H9 (cell line): Measurements from ENCODE around the gene DLX1. TPM values are rescaled to one million over a fixed set of nuclear protein-coding genes. Genes with fewer than 3 reads are reported as not detected.

Experiments
- DNase-seq: peaks from one replicate; pipeline ENCODE4 v3.0.0-alpha.2; 2017
- H2AFZ ChIP-seq: one replicate; pipeline ENCODE4 v1.6.1; 2013; ENCODE audit warnings: mild to moderate bottlenecking, low read length, control low read depth, moderate library complexity
- H2AK5ac ChIP-seq: 2 replicates; pipeline ENCODE4 v1.6.1; 2013; ENCODE audit warnings: low read length, control low read depth, mixed read lengths; ENCODE audit not compliant: insufficient read length
- H2BK120ac ChIP-seq: one replicate; pipeline ENCODE4 v1.6.1; 2013; ENCODE audit warnings: low read depth, mild to moderate bottlenecking, low read length, control low read depth, inconsistent platforms; ENCODE audit not compliant: poor library complexity, severe bottlenecking
- H2BK12ac ChIP-seq: 2 replicates; pipeline ENCODE4 v1.6.1; 2013; ENCODE audit warnings: low read length, control low read depth, mixed read lengths, low read depth; ENCODE audit not compliant: insufficient read length
- H2BK15ac ChIP-seq: 2 replicates; pipeline ENCODE4 v1.6.1; 2013; ENCODE audit warnings: low read depth, low read length, control low read depth
- H2BK20ac ChIP-seq: one replicate; pipeline ENCODE4 v1.6.1; 2013; ENCODE audit warnings: low read depth, mild to moderate bottlenecking, low read length, control low read depth, inconsistent platforms; ENCODE audit not compliant: poor library complexity, severe bottlenecking
- H2BK5ac ChIP-seq: 2 replicates; pipeline ENCODE4 v1.6.1; 2013; ENCODE audit warnings: low read length, control low read depth, mixed read lengths; ENCODE audit not compliant: insufficient read length
- H3K14ac ChIP-seq: 2 replicates; pipeline ENCODE4 v1.6.1; 2013; ENCODE audit warnings: low read length, control low read depth; ENCODE audit not compliant: insufficient read depth
- H3K18ac ChIP-seq: 2 replicates; pipeline ENCODE4 v1.6.1; 2013; ENCODE audit warnings: low read depth, mild to moderate bottlenecking, mixed read lengths, low read length, control low read depth; ENCODE audit not compliant: insufficient read length
- H3K23ac ChIP-seq: 2 replicates; pipeline ENCODE4 v1.6.1; 2013; ENCODE audit warnings: low read length, control low read depth, mixed read lengths, low read depth; ENCODE audit not compliant: insufficient read length
- H3K23me2 ChIP-seq: 2 replicates; pipeline ENCODE4 v1.6.1; 2013; ENCODE audit warnings: low read depth, mild to moderate bottlenecking, mixed read lengths, low read length, control low read depth; ENCODE audit not compliant: insufficient read length, poor library complexity, severe bottlenecking
- H3K27ac ChIP-seq: 2 replicates; pipeline ENCODE4 v1.5.1; 2013; ENCODE audit warnings: low read length, control low read depth, mixed read lengths, low read depth; ENCODE audit not compliant: insufficient read length
- H3K27me3 ChIP-seq: 2 replicates; pipeline ENCODE4 v1.6.1; 2013; ENCODE audit warnings: low read length, control low read depth, inconsistent platforms; ENCODE audit not compliant: insufficient read depth
- H3K4ac ChIP-seq: 2 replicates; pipeline ENCODE4 v1.6.1; 2013; ENCODE audit warnings: low read depth, mild to moderate bottlenecking, control low read depth, inconsistent platforms, low read length, moderate library complexity
- H3K4me1 ChIP-seq: 2 replicates; pipeline ENCODE4 v1.6.1; 2013; ENCODE audit warnings: low read length, control low read depth, inconsistent platforms; ENCODE audit not compliant: insufficient read depth
- H3K4me2 ChIP-seq: 2 replicates; pipeline ENCODE4 v1.6.1; 2013; ENCODE audit warnings: low read length, control low read depth, mixed read lengths; ENCODE audit not compliant: insufficient read length, insufficient read depth
- H3K56ac ChIP-seq: 2 replicates; pipeline ENCODE4 v1.6.1; 2013; ENCODE audit warnings: low read depth, mild to moderate bottlenecking, mixed read lengths, low read length, control low read depth; ENCODE audit not compliant: insufficient read length
- H3K79me1 ChIP-seq: 2 replicates; pipeline ENCODE4 v1.6.1; 2013; ENCODE audit warnings: low read depth, mild to moderate bottlenecking, moderate library complexity, low read length, control low read depth, inconsistent platforms; ENCODE audit not compliant: insufficient read depth, poor library complexity, severe bottlenecking
- H3K79me2 ChIP-seq: 2 replicates; pipeline ENCODE4 v1.6.1; 2013; ENCODE audit warnings: low read length, control low read depth, inconsistent platforms; ENCODE audit not compliant: insufficient read depth
- H3K9ac ChIP-seq: 2 replicates; pipeline ENCODE4 v1.6.1; 2013; ENCODE audit warnings: low read length, control low read depth, mixed read lengths; ENCODE audit not compliant: insufficient read length; ENCODE audit errors: extremely low read depth
- H3K9me3 ChIP-seq: one replicate; pipeline ENCODE4 v1.6.1; 2013; ENCODE audit warnings: low read depth, low read length, inconsistent platforms; ENCODE audit not compliant: control insufficient read depth
- H3T11ph ChIP-seq: one replicate; pipeline ENCODE4 v1.6.1; 2013; ENCODE audit warnings: mild to moderate bottlenecking, low read length, control low read depth, inconsistent platforms
- H4K20me1 ChIP-seq: one replicate; pipeline ENCODE4 v1.6.1; 2013; ENCODE audit not compliant: control insufficient read depth, insufficient read length, insufficient read depth
- H4K5ac ChIP-seq: 2 replicates; pipeline ENCODE4 v1.6.1; 2013; ENCODE audit warnings: low read depth, mild to moderate bottlenecking, mixed read lengths, low read length, control low read depth; ENCODE audit not compliant: insufficient read length
- H4K8ac ChIP-seq: replicated peaks from 2 replicates; pipeline ENCODE4 v1.6.1; 2013; ENCODE audit warnings: low read length, control low read depth, mixed read lengths, low read depth; ENCODE audit not compliant: insufficient read length
- H4K91ac ChIP-seq: 2 replicates; pipeline ENCODE4 v1.6.1; 2013; ENCODE audit warnings: low read depth, mild to moderate bottlenecking, moderate library complexity, mixed read lengths, low read length, control low read depth; ENCODE audit not compliant: insufficient read length
- H3K27ac Mint-ChIP-seq, 3 experiments: 2 replicates in 2 of 3; 3 replicates in 1 of 3; pipeline ENCODE4 v1.8.0; 2020 to 2021; ENCODE audit warnings: mixed read lengths in 3 of 3, mild to moderate bottlenecking in 1 of 3, moderate library complexity in 1 of 3
- H3K27me3 Mint-ChIP-seq: 2 replicates; pipeline ENCODE4 v1.8.0; 2021; ENCODE audit warnings: low read depth, mild to moderate bottlenecking, moderate library complexity, mixed read lengths
- H3K36me3 Mint-ChIP-seq, 3 experiments: 2 replicates in 2 of 3; 3 replicates in 1 of 3; pipeline ENCODE4 v1.8.0; 2020 to 2021; ENCODE audit warnings: low read depth in 3 of 3, mixed read lengths in 3 of 3; ENCODE audit not compliant: insufficient read depth in 1 of 3
- H3K4me1 Mint-ChIP-seq, 2 experiments: 2 replicates each; pipeline ENCODE4 v1.8.0; 2020; ENCODE audit warnings: mixed read lengths in 2 of 2
- H3K4me3 Mint-ChIP-seq, 2 experiments: 2 replicates in 1 of 2; 3 replicates in 1 of 2; pipeline ENCODE4 v1.8.0; 2020 to 2021; ENCODE audit warnings: mild to moderate bottlenecking in 2 of 2, mixed read lengths in 2 of 2, moderate library complexity in 1 of 2
- H3K9me3 Mint-ChIP-seq, 2 experiments: 2 replicates in 1 of 2; 3 replicates in 1 of 2; pipeline ENCODE4 v1.8.0; 2020; ENCODE audit warnings: mild to moderate bottlenecking in 2 of 2, mixed read lengths in 2 of 2, moderate library complexity in 1 of 2
- CTCF ChIP-seq: fragments of 200-600 bp; sonication (generic); conservative IDR thresholded peaks from 3 replicates; pipeline ENCODE4 v1.8.0; 2021; ENCODE audit warnings: antibody characterized with exemption, mild to moderate bottlenecking
- WGBS: extraction: QIAGEN DNeasy Blood & Tissue Kit; methylation state at CpG from one replicate; pipeline ENCODE4 v1.1.7; 2013; ENCODE audit warnings: missing lambda C conversion rate, low lambda C conversion rate, mixed read lengths; ENCODE audit not compliant: insufficient read length; ENCODE audit errors: extremely low coverage; 5-methylcytosine and 5-hydroxymethylcytosine counted together
- total RNA-seq: library from RNA; stranded (reverse); gene quantifications from 2 replicates; pipeline ENCODE4 v1.2.1, GENCODE V29; 2021

Gene DLX1
- total RNA-seq, 1 experiment from 2014 or later, result not detected

DNA sequence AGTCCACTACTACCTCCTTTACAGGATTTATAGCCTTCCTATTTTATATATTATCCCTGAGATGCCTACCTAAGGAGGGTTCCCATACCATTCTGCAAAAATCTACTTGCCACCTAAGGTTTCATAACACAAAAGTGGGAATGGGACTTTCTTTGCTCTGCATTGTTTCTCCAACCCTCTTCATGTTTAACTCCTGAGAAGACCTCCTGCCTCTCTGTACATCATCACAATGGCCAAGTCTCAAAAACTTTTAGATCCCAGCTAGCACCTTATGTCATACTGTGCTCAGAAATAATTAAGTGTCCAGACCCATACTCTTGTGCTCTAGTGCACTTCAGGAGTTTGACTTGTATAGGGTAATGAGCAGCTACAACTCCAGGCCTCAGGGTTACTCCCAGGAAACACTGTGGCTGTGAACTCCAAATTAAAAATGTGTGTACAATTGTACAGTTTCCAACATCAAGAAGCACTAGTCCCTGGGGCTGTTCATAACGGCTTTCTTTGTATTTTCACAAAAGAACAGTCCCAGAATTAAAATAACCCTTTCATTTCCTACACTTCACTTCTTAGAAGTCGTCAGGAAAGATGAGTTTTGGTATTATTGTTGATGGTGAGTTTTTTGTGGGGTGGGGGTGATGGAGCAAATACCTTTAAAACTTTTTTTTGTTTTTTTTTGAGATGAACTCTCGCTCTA lies 46.1 kb upstream of the DLX1 start:
- no peak overlapping the region for H3K9ac ChIP-seq
- H2BK5ac ChIP-seq, result no peak overlapping the region
- H3K23ac ChIP-seq, result no peak overlapping the region
- H3K79me2 ChIP-seq, result no peaks in the 10 kb centered on the region
- TF ChIP-seq CTCF, result no peak
- H3K4ac ChIP-seq, result no peak overlapping the region
- no peak overlapping the region for H3K27ac Mint-ChIP-seq
- H2AFZ ChIP-seq, result no peak overlapping the region
- H3K27me3 Mint-ChIP-seq, result no peaks in the 10 kb centered on the region
- H4K20me1 ChIP-seq, result no peaks in the 10 kb centered on the region
- no peak overlapping the region for H4K91ac ChIP-seq
- H3K4me1 Mint-ChIP-seq, result no peaks in the 10 kb centered on the region
- no CpG with 5 or more reads among the region's 3 CpGs for WGBS
- no peak for DNase-seq
- no peak overlapping the region for H3T11ph ChIP-seq
- H2AK5ac ChIP-seq, result no peak overlapping the region
- no peak overlapping the region for H2BK120ac ChIP-seq
- no peak overlapping the region for H3K18ac ChIP-seq
- H3K23me2 ChIP-seq, result no peaks in the 10 kb centered on the region
- no peak overlapping the region for H3K14ac ChIP-seq
- H4K8ac ChIP-seq, result no peak overlapping the region
- H3K9me3 ChIP-seq, result no peaks in the 10 kb centered on the region
- no peak overlapping the region for H2BK15ac ChIP-seq
- H3K36me3 Mint-ChIP-seq, result no peaks in the 10 kb centered on the region; a peak in 1 of 7 replicates
- no peaks in the 10 kb centered on the region for H3K27me3 ChIP-seq
- H3K4me1 ChIP-seq, result no peaks in the 10 kb centered on the region
- no peak overlapping the region for H4K5ac ChIP-seq
- H2BK12ac ChIP-seq, result no peak overlapping the region
- no peak overlapping the region for H3K27ac ChIP-seq
- no peaks in the 10 kb centered on the region for H3K9me3 Mint-ChIP-seq
- H3K4me2 ChIP-seq, result no peak overlapping the region
- no peaks in the 10 kb centered on the region for H3K79me1 ChIP-seq
- no peak overlapping the region for H3K56ac ChIP-seq
- H2BK20ac ChIP-seq, result no peak overlapping the region
- H3K4me3 Mint-ChIP-seq, result no peak overlapping the region
